Bronchial epithelial cell (primary cell): ENCODE results near the gene CD200. TPM values are rescaled to one million over a fixed set of nuclear protein-coding genes. Genes with fewer than 3 reads are reported as not detected.

Experiments used
- DNase-seq: peaks from one replicate; pipeline ENCODE4 v3.0.0-alpha.2; 2010; ENCODE audit warnings: low read depth
- FAIRE-seq: peaks from 2 replicates; lab custom pipeline; 2011; peaks lifted over from hg19 to GRCh38; lab: Jason Lieb, UNC
- H3K27me3 ChIP-seq: 2 replicates; pipeline ENCODE4 v1.5.1; 2011; ENCODE audit warnings: low read length; ENCODE audit not compliant: control insufficient read depth, insufficient read depth
- H3K36me3 ChIP-seq: 2 replicates; pipeline ENCODE4 v1.5.1; 2011; ENCODE audit warnings: low read length; ENCODE audit not compliant: control insufficient read depth, insufficient read depth
- H3K4me3 ChIP-seq: 2 replicates; pipeline ENCODE4 v1.5.1; 2011; ENCODE audit warnings: mild to moderate bottlenecking, low read depth, low read length, control low read depth
- total RNA-seq: library from RNA; depleted of rRNA; stranded (reverse); fragments of >200 nt; gene quantifications from 2 replicates; pipeline ENCODE4 v1.2.1, GENCODE V29; 2014
- TF ChIP-seq, protein P1 (sequence below): IDR thresholded peaks from 2 replicates; pipeline ENCODE4 v1.5.1; 2011; ENCODE audit warnings: mild to moderate bottlenecking, moderate library complexity, low read length, control low read depth, inconsistent platforms; ENCODE audit not compliant: insufficient read depth, severe bottlenecking

The CD200 gene
- total RNA-seq, 1 donor from 2014 or later = 0.53 TPM

DNA sequence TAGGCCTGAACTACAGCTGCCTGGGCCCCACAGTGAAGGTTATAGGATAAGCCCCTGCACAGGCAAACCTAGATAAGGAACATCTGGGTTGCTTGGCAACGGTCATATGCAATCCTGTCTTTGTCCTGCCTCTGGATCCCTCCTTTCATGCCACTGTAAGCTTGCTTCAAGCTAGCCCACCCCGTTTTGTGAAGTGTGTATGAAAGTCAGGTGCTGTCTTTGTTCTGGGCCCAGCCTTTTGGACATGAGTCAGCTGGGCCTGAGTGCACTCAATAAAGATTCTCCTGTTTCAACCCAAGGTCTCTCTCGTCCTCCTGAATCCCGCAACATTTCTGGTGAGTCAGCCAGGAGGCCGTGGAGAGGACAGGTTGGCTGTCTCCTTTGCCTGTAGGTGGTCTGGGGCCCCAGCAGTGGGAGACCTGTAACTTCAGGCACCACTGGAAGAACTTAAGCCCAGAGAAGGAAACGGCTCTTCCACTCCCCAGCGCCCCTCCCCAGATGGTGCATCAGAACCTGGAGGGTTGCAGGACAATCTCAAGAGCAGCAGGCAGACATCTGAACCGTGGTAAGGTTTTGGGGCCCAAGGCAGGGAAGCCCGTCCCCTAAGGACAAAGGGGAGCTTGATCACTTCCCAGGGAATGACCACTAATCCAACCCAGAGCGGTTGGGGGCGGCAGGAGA lies 30.7 kb upstream of the CD200 start:
- H3K27me3 ChIP-seq = no peaks in the 10 kb centered on the region
- DNase-seq (no peak), FAIRE-seq (no peak)
- TF ChIP-seq, protein P1, sequence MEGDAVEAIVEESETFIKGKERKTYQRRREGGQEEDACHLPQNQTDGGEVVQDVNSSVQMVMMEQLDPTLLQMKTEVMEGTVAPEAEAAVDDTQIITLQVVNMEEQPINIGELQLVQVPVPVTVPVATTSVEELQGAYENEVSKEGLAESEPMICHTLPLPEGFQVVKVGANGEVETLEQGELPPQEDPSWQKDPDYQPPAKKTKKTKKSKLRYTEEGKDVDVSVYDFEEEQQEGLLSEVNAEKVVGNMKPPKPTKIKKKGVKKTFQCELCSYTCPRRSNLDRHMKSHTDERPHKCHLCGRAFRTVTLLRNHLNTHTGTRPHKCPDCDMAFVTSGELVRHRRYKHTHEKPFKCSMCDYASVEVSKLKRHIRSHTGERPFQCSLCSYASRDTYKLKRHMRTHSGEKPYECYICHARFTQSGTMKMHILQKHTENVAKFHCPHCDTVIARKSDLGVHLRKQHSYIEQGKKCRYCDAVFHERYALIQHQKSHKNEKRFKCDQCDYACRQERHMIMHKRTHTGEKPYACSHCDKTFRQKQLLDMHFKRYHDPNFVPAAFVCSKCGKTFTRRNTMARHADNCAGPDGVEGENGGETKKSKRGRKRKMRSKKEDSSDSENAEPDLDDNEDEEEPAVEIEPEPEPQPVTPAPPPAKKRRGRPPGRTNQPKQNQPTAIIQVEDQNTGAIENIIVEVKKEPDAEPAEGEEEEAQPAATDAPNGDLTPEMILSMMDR = no peak
- H3K36me3 ChIP-seq = no peaks in the 10 kb centered on the region
- H3K4me3 ChIP-seq = no peak overlapping the region

DNA sequence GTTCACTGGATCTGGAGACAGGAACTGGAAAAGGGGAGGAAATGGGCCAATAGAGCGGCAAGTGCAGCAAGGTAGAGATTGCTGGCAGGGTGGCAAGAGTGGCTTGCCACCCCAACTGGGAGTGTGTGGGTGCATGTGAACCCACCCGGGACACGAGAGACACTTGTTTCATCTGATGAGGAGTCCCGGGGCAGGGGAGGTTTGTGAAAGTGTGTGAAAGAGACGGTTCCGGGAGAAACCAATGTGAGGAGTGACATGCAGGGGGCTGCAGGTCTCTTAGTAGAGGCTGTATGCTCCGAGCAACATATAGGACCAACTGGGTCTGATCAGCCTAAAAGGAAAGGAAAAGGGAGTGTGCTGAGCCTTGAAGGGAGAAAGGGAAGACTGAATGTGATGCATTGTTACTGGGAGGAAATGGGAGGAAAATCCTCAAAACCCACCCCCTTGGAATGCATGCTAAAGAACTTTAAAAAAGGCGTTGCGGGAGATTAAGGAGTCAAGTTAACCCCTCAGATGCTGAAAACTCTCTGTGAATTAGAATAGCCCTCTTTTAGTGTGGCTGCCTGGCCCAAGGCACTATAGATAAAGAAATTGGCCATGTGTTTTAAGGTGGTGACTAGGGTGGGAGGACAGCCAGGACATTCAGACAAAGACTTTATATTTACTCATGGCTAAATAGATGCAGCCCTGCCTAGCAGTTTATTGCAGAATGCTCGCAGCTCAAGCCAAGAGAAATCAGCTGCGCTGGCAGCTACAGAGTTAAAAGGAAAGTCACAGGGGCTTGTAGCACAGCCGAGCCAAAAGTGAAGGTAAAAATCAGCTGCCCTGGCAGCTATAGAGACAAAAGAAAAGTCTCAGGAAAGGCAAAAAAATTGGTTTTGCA lies 29.8 kb upstream of the CD200 start:
- H3K27me3 ChIP-seq = no peaks in the 10 kb centered on the region
- H3K4me3 ChIP-seq = peak overlapping the region; percentile 2
- FAIRE-seq (no peak), DNase-seq (no peak)
- no peaks in the 10 kb centered on the region for H3K36me3 ChIP-seq
- TF ChIP-seq, protein P1 = no peak

DNA sequence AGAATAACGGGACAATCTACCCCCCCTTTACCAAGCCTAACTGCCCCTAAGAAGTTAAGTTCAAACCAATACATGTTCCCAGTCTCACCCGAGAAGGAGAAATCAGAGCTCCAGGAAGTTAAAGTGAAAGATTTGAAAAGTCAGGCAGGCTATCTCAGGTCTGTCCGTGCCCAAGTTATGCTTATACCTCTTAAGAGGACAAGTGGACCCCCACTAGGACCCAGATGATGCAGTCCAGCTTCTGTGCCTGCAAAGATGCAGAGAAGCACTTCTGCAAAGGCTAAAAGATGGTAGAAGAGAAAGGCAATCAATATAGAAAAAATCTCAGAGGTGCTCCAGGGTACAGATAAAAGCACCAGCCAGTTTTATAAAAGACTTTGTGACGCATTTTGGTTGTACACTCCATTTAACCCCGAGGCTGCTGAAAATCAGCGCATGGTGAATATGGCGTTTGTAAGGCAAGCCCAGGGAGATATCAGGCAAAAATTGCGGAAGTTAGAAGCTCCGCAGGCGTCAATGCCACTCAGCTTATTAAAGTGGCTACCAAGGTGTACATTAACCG lies 29.1 kb upstream of the CD200 start:
- TF ChIP-seq, protein P1 = no peak
- H3K36me3 ChIP-seq = no peaks in the 10 kb centered on the region
- no peaks in the 10 kb centered on the region for H3K27me3 ChIP-seq
- FAIRE-seq (no peak), DNase-seq (peak; percentile 7)
- peak overlapping the region; percentile 2 for H3K4me3 ChIP-seq

DNA sequence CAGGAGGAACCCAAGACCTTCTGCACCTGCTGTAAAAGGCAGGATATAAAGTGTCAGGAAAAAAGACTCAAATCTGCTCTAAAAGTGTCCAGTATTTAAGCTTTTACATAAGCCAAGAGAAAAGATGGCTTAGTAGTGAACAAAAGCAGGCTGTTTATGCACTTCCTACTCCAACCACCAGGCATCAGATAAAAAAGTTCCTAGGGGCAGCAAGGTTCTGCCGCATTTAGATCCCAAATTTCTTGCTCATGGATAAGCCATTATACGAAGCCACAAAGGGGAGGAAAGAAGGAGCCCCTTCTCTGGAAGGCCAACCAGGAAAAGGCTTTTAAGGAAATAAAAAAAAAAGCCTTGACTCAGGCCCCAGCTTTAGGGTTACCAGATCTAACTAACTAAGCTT lies 28.3 kb upstream of the CD200 start:
- Histone ChIP-seq H3K4me3 (no peak overlapping the region), H3K36me3 (no peaks in the 10 kb centered on the region), H3K27me3 (no peaks in the 10 kb centered on the region)
- FAIRE-seq (no peak), DNase-seq (no peak)
- TF ChIP-seq, protein P1 = no peak

DNA sequence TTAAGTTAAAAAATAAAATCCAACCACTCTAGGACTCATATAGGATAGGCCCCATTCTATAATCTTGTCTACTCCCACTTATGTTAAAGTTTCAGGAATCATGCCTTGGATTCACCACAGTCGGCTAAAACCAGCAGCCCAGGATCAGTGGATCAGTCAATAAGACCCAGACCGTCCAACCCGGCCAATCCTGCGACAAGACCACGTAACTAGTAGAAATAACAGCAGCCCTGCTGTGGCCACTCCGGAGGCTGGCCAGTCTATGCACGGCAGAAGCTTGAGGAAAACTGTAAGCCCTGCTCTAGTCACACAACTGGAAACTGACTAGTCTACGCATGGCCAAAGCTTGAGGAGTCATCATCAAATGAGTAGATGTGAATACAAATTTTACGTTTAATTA lies 26.1 kb upstream of the CD200 start:
- no peaks in the 10 kb centered on the region for H3K36me3 ChIP-seq
- H3K27me3 ChIP-seq = no peaks in the 10 kb centered on the region
- H3K4me3 ChIP-seq = no peak overlapping the region
- TF ChIP-seq, protein P1 = no peak
- DNase-seq = no peak
- FAIRE-seq = no peak
